GM12878 (cell line): ENCODE measurements around the gene PPP1R14D. TPM values are rescaled to one million over a fixed set of nuclear protein-coding genes. Genes with fewer than 3 reads are reported as not detected.

ENCODE experiments used
- BRCA1 ChIP-seq: IDR thresholded peaks from 2 replicates; pipeline ENCODE4 v1.6.1; 2011; ENCODE audit warnings: low read depth, low read length, improper control_type of control experiment
- CHD4 ChIP-seq: fragments of 200-600 bp; sonication (generic); IDR thresholded peaks from 2 replicates; pipeline ENCODE4 v1.6.1; 2016; ENCODE audit warnings: mild to moderate bottlenecking
- HSF1 ChIP-seq: fragments of 150-350 bp; IDR thresholded peaks from 2 replicates; pipeline ENCODE4 v1.6.1; 2014; ENCODE audit warnings: mild to moderate bottlenecking, low read depth, low read length
- IRF3 ChIP-seq: fragments of 450-650 bp; IDR thresholded peaks from 2 replicates; pipeline ENCODE4 v1.6.1; 2014; ENCODE audit warnings: mild to moderate bottlenecking
- JUND ChIP-seq: IDR thresholded peaks from 2 replicates; pipeline ENCODE4 v1.6.1; 2012; ENCODE audit warnings: low read depth, mild to moderate bottlenecking, low read length, improper control_type of control experiment, moderate library complexity
- MLLT1 ChIP-seq: fragments of 450-650 bp; IDR thresholded peaks from 2 replicates; pipeline ENCODE4 v1.6.1; 2016; ENCODE audit warnings: mild to moderate bottlenecking
- MYB ChIP-seq: fragments of 150-350 bp; IDR thresholded peaks from 2 replicates; pipeline ENCODE4 v1.6.1; 2014; ENCODE audit warnings: mild to moderate bottlenecking, low read depth, low read length, borderline replicate concordance
- NBN ChIP-seq: fragments of 450-650 bp; IDR thresholded peaks from 2 replicates; pipeline ENCODE4 v1.6.1; 2016
- SKIL ChIP-seq: fragments of 450-650 bp; IDR thresholded peaks from 2 replicates; pipeline ENCODE4 v1.6.1; 2017; ENCODE audit warnings: mild to moderate bottlenecking, low read depth, inconsistent platforms; ENCODE audit not compliant: poor library complexity, severe bottlenecking
- SMAD1 ChIP-seq: fragments of 450-650 bp; IDR thresholded peaks from 2 replicates; pipeline ENCODE4 v1.6.1; 2018; ENCODE audit warnings: mild to moderate bottlenecking, low read depth; ENCODE audit not compliant: partially characterized antibody
- SMC3 ChIP-seq: IDR thresholded peaks from 2 replicates; pipeline ENCODE4 v1.6.1; 2011; ENCODE audit warnings: low read length, improper control_type of control experiment, borderline replicate concordance
- SRF ChIP-seq, 2 experiments: IDR thresholded peaks; 2 replicates each; pipeline ENCODE4 v1.6.1; 2011; ENCODE audit warnings: low read depth in 2 of 2, low read length in 2 of 2, mild to moderate bottlenecking in 1 of 2, moderate library complexity in 1 of 2
- TCF3 ChIP-seq: IDR thresholded peaks from 2 replicates; pipeline ENCODE4 v1.6.1; 2012; ENCODE audit warnings: low read depth, mild to moderate bottlenecking, low read length, borderline replicate concordance; ENCODE audit not compliant: insufficient read depth
- ZNF274 ChIP-seq: IDR thresholded peaks from one replicate; pipeline ENCODE4 v1.8.0; 2011; ENCODE audit not compliant: insufficient read length, insufficient read depth
- ZNF384 ChIP-seq: IDR thresholded peaks from 2 replicates; pipeline ENCODE4 v1.6.1; 2012; ENCODE audit warnings: low read depth, mild to moderate bottlenecking, low read length, improper control_type of control experiment, borderline replicate concordance
- polyA plus RNA-seq, 11 experiments: library from polyadenylated mRNA; depleted of rRNA in 4 of 11; unstranded in 6 of 11; stranded (reverse) in 5 of 11; fragments of >200 nt; fragmentation: Nextera tagmentation in 4 of 11; fragmentation: Illumina TruSeq in 1 of 11; extraction: Ambion mirVana in 4 of 11; extraction: Trizol in 1 of 11; gene quantifications; 1 replicate in 1 of 11; 2 replicates in 10 of 11; pipeline versions ENCODE4 v1.2.1 to v1.2.3, GENCODE V29; 2011 to 2016; ENCODE audit warnings: inconsistent platforms in 2 of 11, missing spikeins in 2 of 11, low read depth in 1 of 11
- total RNA-seq, 4 experiments: library from RNA; depleted of rRNA in 3 of 4; stranded (reverse); fragments of >200 nt in 3 of 4; fragmentation: Illumina TruSeq in 1 of 4; extraction: Trizol in 1 of 4; gene quantifications; 2 replicates each; pipeline versions ENCODE4 v1.2.1 to v1.2.3, GENCODE V29; 2013 to 2021
- TF ChIP-seq, protein P1 (sequence below): IDR thresholded peaks from 2 replicates; pipeline ENCODE4 v1.6.1; 2011; ENCODE audit warnings: mild to moderate bottlenecking, low read depth, low read length, moderate library complexity; ENCODE audit not compliant: insufficient replicate concordance
- TF ChIP-seq, protein P2 (sequence below): fragments of 450-650 bp; IDR thresholded peaks from 2 replicates; pipeline ENCODE4 v1.6.1; 2016; ENCODE audit warnings: mild to moderate bottlenecking
- TF ChIP-seq, protein P3 (sequence below): IDR thresholded peaks from 2 replicates; pipeline ENCODE4 v1.6.1; 2012; ENCODE audit warnings: low read length, inconsistent platforms

The PPP1R14D gene
- total and polyA plus RNA-seq, 10 of the 15 experiments (the other 5 are each of a cell fraction or from before 2014, with no cell fraction given) = 0.10 TPM; not detected in 9

DNA sequence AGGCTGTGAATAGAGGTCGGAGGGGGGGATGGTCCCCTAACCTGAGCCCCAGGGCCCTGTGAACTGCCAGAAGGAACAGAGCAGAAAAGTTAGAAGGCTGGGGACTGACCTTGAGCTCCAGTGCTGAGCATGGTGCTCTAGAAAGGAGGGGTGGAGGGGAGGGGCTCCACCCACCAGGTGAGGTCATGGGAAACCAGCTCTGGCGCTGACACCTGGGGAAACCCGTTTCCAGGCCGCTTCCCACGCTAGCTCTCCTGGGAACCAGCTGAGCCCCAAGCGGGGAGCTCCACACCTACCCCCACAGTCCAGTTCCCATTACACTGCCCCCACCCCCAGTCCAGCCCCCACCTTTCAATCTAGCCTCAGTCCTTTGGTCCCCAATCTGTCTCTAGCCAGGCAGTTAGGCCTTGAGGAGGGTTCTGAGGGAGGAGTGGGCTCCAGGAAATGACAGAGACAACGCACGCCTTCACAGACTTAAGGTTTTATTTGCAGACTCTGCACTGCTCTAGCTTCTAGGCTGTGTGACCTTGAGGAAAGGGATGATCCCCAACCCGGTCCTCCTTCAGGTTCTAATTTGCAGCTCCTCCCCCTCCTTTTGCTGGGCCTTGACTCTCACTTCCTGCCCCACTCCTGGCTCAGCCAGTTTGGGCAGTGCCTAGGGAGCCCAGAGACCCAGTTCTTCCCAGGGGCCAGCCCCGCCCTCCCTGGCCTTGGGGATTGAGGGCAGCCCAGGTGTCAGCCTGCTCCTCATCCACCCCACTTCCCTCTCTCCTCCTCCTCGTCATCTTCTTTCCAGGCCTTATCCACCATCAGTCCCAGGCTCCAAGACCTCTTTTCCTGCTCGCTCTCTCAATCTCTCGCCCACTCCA lies 43.5 kb upstream of the PPP1R14D start (continued):
- TF ChIP-seq ZNF274 = no peak
- peak; percentile 73; the same call in 1 of the 2 replicates for TF ChIP-seq MLLT1
- peak; percentile 65; the same call in 1 of the 2 replicates for TF ChIP-seq TCF3
- peak in 1 of 2 experiments; percentile 12; a peak in 1 of 4 replicates for TF ChIP-seq SRF (IDR thresholded peaks at IDR 0.05; ENCODE audit: low read depth in 2 of 2, low read length in 2 of 2)
- TF ChIP-seq SMC3 = peak; percentile 23; the same call in 1 of the 2 replicates
- peak; percentile 34 for TF ChIP-seq SKIL
- no peak for TF ChIP-seq BRCA1
- TF ChIP-seq, protein P1, sequence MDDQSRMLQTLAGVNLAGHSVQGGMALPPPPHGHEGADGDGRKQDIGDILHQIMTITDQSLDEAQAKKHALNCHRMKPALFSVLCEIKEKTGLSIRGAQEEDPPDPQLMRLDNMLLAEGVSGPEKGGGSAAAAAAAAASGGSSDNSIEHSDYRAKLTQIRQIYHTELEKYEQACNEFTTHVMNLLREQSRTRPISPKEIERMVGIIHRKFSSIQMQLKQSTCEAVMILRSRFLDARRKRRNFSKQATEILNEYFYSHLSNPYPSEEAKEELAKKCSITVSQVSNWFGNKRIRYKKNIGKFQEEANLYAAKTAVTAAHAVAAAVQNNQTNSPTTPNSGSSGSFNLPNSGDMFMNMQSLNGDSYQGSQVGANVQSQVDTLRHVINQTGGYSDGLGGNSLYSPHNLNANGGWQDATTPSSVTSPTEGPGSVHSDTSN = no peak
- no peak for TF ChIP-seq CHD4
- TF ChIP-seq ZNF384 = no peak
- TF ChIP-seq, protein P2, sequence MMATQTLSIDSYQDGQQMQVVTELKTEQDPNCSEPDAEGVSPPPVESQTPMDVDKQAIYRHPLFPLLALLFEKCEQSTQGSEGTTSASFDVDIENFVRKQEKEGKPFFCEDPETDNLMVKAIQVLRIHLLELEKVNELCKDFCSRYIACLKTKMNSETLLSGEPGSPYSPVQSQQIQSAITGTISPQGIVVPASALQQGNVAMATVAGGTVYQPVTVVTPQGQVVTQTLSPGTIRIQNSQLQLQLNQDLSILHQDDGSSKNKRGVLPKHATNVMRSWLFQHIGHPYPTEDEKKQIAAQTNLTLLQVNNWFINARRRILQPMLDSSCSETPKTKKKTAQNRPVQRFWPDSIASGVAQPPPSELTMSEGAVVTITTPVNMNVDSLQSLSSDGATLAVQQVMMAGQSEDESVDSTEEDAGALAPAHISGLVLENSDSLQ = peak; percentile 56
- peak; percentile 53; the same call in 1 of the 2 replicates for TF ChIP-seq MYB
- no peak for TF ChIP-seq IRF3
- TF ChIP-seq NBN = peak; percentile 95
- TF ChIP-seq, protein P3, sequence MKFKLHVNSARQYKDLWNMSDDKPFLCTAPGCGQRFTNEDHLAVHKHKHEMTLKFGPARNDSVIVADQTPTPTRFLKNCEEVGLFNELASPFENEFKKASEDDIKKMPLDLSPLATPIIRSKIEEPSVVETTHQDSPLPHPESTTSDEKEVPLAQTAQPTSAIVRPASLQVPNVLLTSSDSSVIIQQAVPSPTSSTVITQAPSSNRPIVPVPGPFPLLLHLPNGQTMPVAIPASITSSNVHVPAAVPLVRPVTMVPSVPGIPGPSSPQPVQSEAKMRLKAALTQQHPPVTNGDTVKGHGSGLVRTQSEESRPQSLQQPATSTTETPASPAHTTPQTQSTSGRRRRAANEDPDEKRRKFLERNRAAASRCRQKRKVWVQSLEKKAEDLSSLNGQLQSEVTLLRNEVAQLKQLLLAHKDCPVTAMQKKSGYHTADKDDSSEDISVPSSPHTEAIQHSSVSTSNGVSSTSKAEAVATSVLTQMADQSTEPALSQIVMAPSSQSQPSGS = peak; percentile 99
- peak; percentile 63 for TF ChIP-seq SMAD1
- TF ChIP-seq HSF1 = no peak
- TF ChIP-seq JUND = peak; percentile 85
